C4-2B (cell line): Measurements from ENCODE around the gene DAW1.

Experiments used
- H3K27ac ChIP-seq: fragments of 450-650 bp; 2 replicates; pipeline ENCODE4 v1.5.1; 2017
- CTCF ChIP-seq: fragments of 450-650 bp; conservative IDR thresholded peaks from 2 replicates; pipeline ENCODE4 v1.5.1; 2017; ENCODE audit warnings: mild to moderate bottlenecking
- ZFX ChIP-seq: fragments of 450-650 bp; IDR thresholded peaks from 2 replicates; pipeline ENCODE4 v1.6.1; 2017

The DAW1 gene

GRCh38 chr2:227871375-227871791 is at the start of gene DAW1:
Gene DAW1 (plus strand): TSS chr2:227871631. CDS start chr2:227871690, 59 bp downstream.
- H3K27ac ChIP-seq, result no peak within 1 kb of the TSS
- TF ChIP-seq ZFX (no peak), CTCF (no peak)

- TF ChIP-seq ZFX (no peak), CTCF (no peak)
- H3K27ac ChIP-seq, result no peak overlapping the region
Measured at GRCh38 chr2:227822416-227823003, 48.9 kb upstream of the DAW1 start.

GRCh38 chr2:227823922-227824321 is 47.5 kb upstream of the DAW1 start:
- no peak for TF ChIP-seq ZFX
- TF ChIP-seq CTCF, result no peak
- H3K27ac ChIP-seq, result no peak overlapping the region

- TF ChIP-seq CTCF (no peak), ZFX (no peak)
- H3K27ac ChIP-seq, result no peak overlapping the region
Measured at GRCh38 chr2:227824711-227825110, 46.7 kb upstream of the DAW1 start.

- no peak overlapping the region for H3K27ac ChIP-seq
- TF ChIP-seq ZFX (no peak), CTCF (no peak)
Measured at GRCh38 chr2:227826019-227826521, 45.4 kb upstream of the DAW1 start.

GRCh38 chr2:227826563-227826962 is 44.9 kb upstream of the DAW1 start:
- no peak for TF ChIP-seq ZFX
- TF ChIP-seq CTCF, result no peak

GRCh38 chr2:227827143-227827542 is 44.3 kb upstream of the DAW1 start:
- H3K27ac ChIP-seq, result no peak overlapping the region
- TF ChIP-seq ZFX, result no peak
- TF ChIP-seq CTCF, result no peak

More at GRCh38 chr2:227826563-227826962, 44.9 kb upstream of the DAW1 start:
- H3K27ac ChIP-seq, result no peak overlapping the region
